ENCODE measurements around the gene USP3. TPM values are rescaled to one million over a fixed set of nuclear protein-coding genes. Genes with fewer than 3 reads are reported as not detected.

Gene USP3
- total RNA-seq, 1 donor from 2014 or later = 17.2 TPM

DNA sequence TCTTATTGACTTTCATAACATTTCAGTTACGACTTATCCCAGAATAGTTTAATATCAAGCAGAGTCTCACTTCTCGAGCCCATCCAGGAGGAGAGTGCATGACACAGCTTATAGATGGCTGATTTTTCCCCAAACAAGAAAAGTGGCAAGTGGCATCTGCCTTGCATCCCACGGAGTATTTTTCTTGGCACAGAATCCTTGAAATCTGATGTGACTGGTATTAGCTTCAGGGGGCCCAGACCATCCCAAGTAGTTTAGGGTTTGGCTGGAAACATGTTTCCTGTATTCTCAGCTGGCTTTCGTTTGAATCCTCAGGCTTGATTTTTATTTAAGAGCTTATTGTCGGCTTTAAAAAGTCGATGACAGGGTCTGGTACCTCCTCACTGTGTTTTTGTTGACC is 72.0 kb downstream of the USP3 start:
- H3K4me3 ChIP-seq = no peak overlapping the region
- peaks cover 13% of the 10 kb centered on the region for H3K4me1 ChIP-seq
- DNase-seq = no peak
- peaks cover 49% of the 10 kb centered on the region for H3K36me3 ChIP-seq
- no peak for TF ChIP-seq CTCF (IDR thresholded peaks at IDR 0.05; ENCODE audit: borderline replicate concordance)
- no peaks in the 10 kb centered on the region for H3K27me3 ChIP-seq (ENCODE audit: low read depth)
- no peaks in the 10 kb centered on the region for H3K9me3 ChIP-seq (replicated peaks)
- no peak overlapping the region for H3K27ac ChIP-seq (replicated peaks)
- intact Hi-C loops (cut with micrococcal nuclease) = no loop called here

GRCh38 chr15:63582179-63582578 is 77.8 kb downstream of the USP3 start:
- no peak for TF ChIP-seq CTCF (IDR thresholded peaks at IDR 0.05; ENCODE audit: borderline replicate concordance)
- Histone ChIP-seq H3K27me3 (ENCODE audit: low read depth) (no peaks in the 10 kb centered on the region), H3K36me3 (peaks cover 46% of the 10 kb centered on the region), H3K4me3 (no peak overlapping the region), H3K9me3 (replicated peaks) (peaks cover 7% of the 10 kb centered on the region), H3K27ac (replicated peaks) (no peak overlapping the region), H3K4me1 (no peaks in the 10 kb centered on the region)
- intact Hi-C loops (cut with micrococcal nuclease) = no loop called here
- no peak for DNase-seq

GRCh38 chr15:63582718-63583426 is 78.5 kb downstream of the USP3 start:
- intact Hi-C loops (cut with micrococcal nuclease) = no loop called here
- H3K9me3 ChIP-seq (replicated peaks) = peaks cover 7% of the 10 kb centered on the region
- no peak overlapping the region for H3K4me3 ChIP-seq
- H3K27me3 ChIP-seq (ENCODE audit: low read depth) = no peaks in the 10 kb centered on the region
- no peaks in the 10 kb centered on the region for H3K4me1 ChIP-seq
- no peak for DNase-seq
- H3K27ac ChIP-seq (replicated peaks) = no peak overlapping the region
- no peak for TF ChIP-seq CTCF (IDR thresholded peaks at IDR 0.05; ENCODE audit: borderline replicate concordance)
- H3K36me3 ChIP-seq = peaks cover 49% of the 10 kb centered on the region

GRCh38 chr15:63586790-63587189 is 82.4 kb downstream of the USP3 start:
- intact Hi-C loops (cut with micrococcal nuclease) = no loop called here
- peaks cover 83% of the 10 kb centered on the region for H3K36me3 ChIP-seq
- no peak overlapping the region for H3K27ac ChIP-seq (replicated peaks)

GRCh38 chr15:63587527-63587926 is 83.1 kb downstream of the USP3 start:
- Histone ChIP-seq H3K4me3 (no peak overlapping the region), H3K36me3 (peaks cover 77% of the 10 kb centered on the region), H3K27me3 (ENCODE audit: low read depth) (no peaks in the 10 kb centered on the region), H3K27ac (replicated peaks) (no peak overlapping the region), H3K4me1 (no peaks in the 10 kb centered on the region), H3K9me3 (replicated peaks) (peaks cover 7% of the 10 kb centered on the region)
- DNase-seq = no peak
- TF ChIP-seq CTCF (IDR thresholded peaks at IDR 0.05; ENCODE audit: borderline replicate concordance) = no peak
- intact Hi-C loops (cut with micrococcal nuclease) = no loop called here

More at GRCh38 chr15:63586790-63587189, 82.4 kb downstream of the USP3 start:
- DNase-seq = no peak
- Histone ChIP-seq H3K27me3 (ENCODE audit: low read depth) (no peaks in the 10 kb centered on the region), H3K4me3 (no peak overlapping the region), H3K4me1 (no peaks in the 10 kb centered on the region), H3K9me3 (replicated peaks) (peaks cover 7% of the 10 kb centered on the region)
- no peak for TF ChIP-seq CTCF (IDR thresholded peaks at IDR 0.05; ENCODE audit: borderline replicate concordance)

All from left ventricle myocardium inferior (tissue), 1 donor.